ENCODE results near the gene G3BP2.
"Not testable (repeated sequence)": the region's sequence is repeated elsewhere in the genome, so short reads cannot be mapped to it uniquely, and the experiment has no call there.

Gene G3BP2

GRCh38 chr4:75683482-75684155 lies 10.4 kb upstream of the G3BP2 start:
- DNase-seq: no peak

- DNase-seq: no peak
Observed at GRCh38 chr4:75679876-75680575, 6.8 kb upstream of the G3BP2 start.

GRCh38 chr4:75678965-75679364 lies 5.8 kb upstream of the G3BP2 start:
- DNase-seq: no peak

GRCh38 chr4:75678473-75678872 lies 5.3 kb upstream of the G3BP2 start:
- DNase-seq: no peak

GRCh38 chr4:75675004-75675531 lies 1.9 kb upstream of the G3BP2 start:
- DNase-seq: no peak

GRCh38 chr4:75673959-75674328 lies 733 bp upstream of the G3BP2 start:
- no peak for DNase-seq

- peak; percentile 84 for DNase-seq
Observed at GRCh38 chr4:75672461-75673026, 667 bp downstream of the G3BP2 start.

GRCh38 chr4:75671802-75672421 lies 1.3 kb downstream of the G3BP2 start:
- no peak for DNase-seq

- no peak for DNase-seq
Observed at GRCh38 chr4:75668596-75668995, 4.6 kb downstream of the G3BP2 start.

- not testable (repeated sequence) for DNase-seq
Observed at GRCh38 chr4:75667636-75668035, 5.6 kb downstream of the G3BP2 start.

GRCh38 chr4:75666299-75666698 lies 6.9 kb downstream of the G3BP2 start:
- no peak for DNase-seq

GRCh38 chr4:75664604-75665003 lies 8.6 kb downstream of the G3BP2 start:
- DNase-seq: not testable (repeated sequence)

GRCh38 chr4:75662626-75663025 lies 10.6 kb downstream of the G3BP2 start:
- DNase-seq: no peak

- no peak for DNase-seq
Observed at GRCh38 chr4:75660491-75660890, 12.7 kb downstream of the G3BP2 start.

- no peak for DNase-seq
Observed at GRCh38 chr4:75659512-75660031, 13.6 kb downstream of the G3BP2 start.

GRCh38 chr4:75658876-75659275 lies 14.3 kb downstream of the G3BP2 start:
- DNase-seq: no peak

- DNase-seq: no peak
Observed at GRCh38 chr4:75655562-75655961, 17.6 kb downstream of the G3BP2 start.

- no peak for DNase-seq
Observed at GRCh38 chr4:75654905-75655304, 18.3 kb downstream of the G3BP2 start.

- no peak for DNase-seq
Observed at GRCh38 chr4:75653845-75654503, 19.2 kb downstream of the G3BP2 start.

- no peak for DNase-seq
Observed at GRCh38 chr4:75644095-75644494, 29.1 kb downstream of the G3BP2 start.

GRCh38 chr4:75643651-75644050 lies 29.6 kb downstream of the G3BP2 start:
- DNase-seq: no peak

GRCh38 chr4:75639124-75639695 lies 34.0 kb downstream of the G3BP2 start:
- no peak for DNase-seq

- no peak for DNase-seq
Observed at GRCh38 chr4:75637827-75638226, 35.4 kb downstream of the G3BP2 start.
